ENCODE results near the gene NUP153.
"Not testable (repeated sequence)": the region's sequence is repeated elsewhere in the genome, so short reads cannot be mapped to it uniquely, and the experiment has no call there.

NUP153 gene

DNA sequence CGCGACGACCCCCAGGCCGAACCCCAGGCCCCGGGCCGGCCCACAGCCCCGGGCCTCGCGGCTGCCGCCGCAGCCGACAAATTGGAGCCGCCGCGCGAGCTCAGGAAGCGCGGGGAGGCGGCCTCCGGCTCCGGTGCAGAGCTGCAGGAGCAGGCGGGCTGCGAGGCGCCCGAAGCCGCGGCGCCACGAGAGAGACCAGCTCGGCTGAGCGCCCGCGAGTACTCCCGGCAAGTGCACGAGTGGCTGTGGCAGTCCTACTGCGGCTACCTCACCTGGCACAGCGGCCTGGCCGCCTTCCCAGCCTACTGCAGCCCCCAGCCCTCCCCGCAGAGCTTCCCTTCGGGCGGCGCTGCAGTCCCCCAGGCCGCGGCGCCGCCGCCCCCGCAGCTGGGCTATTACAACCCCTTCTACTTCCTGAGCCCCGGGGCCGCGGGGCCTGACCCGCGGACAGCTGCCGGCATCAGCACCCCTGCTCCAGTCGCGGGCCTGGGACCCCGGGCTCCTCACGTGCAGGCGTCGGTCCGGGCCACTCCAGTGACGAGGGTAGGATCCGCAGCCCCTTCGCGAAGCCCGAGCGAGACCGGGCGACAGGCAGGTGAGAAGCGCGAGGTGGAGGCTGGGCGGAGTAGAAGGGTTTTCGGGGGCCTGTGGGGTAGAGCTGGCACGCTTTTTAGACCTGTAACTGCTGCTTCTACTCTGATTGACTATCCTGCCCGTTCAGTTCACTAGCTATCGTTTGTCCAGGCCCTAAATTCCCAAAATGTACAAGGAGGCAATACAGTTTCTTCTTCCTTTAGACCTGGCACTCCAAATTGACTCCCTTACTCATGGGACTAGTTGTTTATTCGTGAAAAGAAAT is 106.0 kb downstream of the NUP153 start:
- DNase-seq: peak; percentile 14

DNA sequence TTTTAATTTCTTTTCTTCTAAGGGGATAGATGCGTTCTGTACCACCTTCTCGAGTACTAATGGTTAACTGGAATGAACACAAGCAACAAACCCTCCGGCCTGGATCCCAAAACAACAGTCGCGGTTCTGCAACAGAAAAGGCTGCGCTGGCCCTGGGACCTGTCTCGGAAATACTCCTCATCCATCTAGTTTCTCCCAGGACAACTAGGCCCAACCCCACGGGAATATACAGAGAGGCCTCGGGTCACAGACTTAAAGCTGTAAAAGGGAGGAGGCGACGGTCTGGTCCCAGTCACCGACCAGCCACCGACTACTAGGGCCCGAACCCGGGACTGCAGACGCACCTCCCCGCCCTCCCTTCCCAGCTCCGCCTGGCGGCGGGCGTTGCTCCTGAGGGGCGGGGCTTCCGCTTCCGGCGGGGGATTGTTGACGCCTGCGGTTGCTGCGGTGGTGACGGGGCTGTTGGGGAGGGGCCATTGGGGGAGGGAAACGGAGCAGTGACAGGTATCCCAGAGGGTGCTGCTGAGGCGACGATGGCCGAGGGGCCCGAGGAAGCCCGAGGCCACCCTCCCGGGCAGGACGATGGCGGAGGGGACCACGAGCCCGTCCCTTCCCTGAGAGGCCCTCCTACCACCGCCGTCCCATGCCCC is 106.7 kb downstream of the NUP153 start, which contains the start of gene FAM8A1:
FAM8A1 (plus strand) TSS at position 426 of the 650 bp plus-strand sequence; CDS start at position 534, 108 bp downstream.
- DNase-seq: peak; percentile 73

DNA sequence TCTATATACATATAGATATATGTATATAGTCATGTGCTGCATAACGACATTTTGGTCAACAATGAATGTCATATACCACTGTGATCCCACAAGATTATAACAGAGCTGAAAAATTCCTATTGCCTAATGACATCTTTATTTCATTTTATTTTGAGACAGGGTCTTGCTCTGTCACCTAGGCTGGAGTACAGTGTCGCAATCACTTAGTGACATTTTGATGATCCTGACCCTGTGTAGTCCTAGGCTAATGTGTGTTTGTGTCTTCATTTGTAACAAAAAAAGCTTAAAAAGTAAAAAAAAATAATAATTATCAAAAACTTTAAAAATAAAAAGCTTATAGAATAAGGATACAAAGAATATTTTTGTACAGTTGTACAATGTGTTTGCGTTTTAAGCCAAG is 110.6 kb downstream of the NUP153 start:
- no peak for DNase-seq

DNA sequence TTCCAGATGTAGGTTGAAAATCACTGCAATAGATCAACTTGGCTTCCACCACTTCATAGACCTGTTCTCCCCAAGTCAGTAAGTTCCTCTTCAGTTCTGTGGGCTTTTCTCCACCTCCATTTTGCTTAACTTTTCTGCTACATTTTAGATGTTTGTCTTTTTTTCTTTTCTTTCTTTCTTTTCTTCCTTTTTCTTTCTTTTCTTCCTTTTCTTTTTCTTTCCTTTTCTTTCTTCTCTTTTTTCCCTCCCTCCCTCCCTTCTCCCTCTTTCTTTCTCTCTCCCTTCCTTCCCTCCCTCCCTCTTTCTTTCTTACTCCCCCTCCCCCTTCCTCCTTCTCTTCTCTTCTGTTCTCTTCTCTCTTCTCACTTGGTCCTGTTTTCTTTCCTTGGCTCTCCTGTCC is 113.5 kb downstream of the NUP153 start:
- no peak for DNase-seq

DNA sequence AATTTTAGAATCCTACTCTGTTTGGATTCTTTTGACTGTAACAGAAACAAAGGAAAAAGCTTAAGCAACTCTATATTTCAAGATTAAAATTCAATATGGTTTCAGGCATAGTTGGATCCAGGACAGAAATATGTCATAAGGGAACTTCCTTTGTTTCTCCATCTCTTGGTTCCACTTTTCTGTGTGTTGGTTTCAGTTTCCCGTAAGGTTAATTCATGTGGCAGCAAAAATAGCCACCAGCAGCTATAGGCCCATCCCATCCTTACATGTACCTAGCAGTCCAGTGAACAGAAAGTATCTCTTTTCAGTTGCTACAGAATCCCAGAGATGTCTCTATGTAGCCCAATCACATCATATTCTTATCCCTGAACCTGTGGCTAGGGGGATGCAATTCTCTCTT is 115.4 kb downstream of the NUP153 start:
- no peak for DNase-seq

DNA sequence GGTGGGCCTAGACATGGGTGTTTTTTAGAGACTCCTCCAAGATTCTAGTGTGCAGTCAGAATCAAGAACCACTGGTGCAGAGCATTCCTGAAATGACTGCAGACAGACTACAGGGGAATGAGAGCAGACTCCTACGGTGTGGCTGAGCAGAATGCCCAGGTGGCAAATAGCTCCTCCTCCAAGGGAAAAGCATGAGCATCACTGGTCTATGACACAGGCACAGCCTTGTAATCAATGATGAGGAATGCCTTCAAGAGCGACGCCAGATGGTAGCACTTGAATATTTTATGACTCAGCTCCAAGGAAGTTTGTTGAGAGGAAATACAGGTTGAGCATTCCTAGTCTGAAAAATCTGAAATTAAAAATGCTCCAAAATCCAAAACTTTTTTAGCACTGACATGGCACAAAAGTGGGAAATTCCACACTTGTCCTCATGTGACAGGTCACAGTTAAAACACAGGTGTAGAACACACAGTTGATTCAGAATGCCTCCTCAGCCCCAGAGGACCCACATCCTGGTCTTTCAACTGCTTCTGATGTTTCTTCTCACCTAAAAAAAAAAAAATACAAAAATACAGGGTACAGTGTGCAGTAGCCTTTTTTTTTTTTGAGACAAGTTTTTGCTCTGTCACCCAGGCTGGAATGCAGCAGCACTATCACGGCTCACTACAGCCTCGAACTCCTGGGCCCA is 117.2 kb downstream of the NUP153 start:
- DNase-seq: peak; percentile 56

DNA sequence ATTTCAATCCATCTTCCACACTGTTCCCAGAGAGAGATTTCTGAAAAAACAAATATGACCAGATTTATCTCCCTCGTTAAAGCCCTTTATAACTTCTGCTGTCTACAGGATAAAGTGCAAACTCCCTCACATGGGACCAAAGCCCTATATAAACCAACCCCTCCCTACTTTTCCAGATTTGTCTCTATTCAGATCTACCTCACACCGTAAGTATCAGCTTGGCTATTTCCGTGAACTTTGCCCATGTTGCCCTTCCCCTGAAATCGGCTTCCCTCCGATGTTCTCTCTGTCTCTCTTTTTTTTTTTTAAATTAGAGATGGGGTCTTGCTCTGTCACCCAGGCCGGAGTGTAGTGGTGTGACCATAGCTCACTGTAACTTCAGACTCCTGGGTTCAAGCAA is 118.7 kb downstream of the NUP153 start:
- no peak for DNase-seq

DNA sequence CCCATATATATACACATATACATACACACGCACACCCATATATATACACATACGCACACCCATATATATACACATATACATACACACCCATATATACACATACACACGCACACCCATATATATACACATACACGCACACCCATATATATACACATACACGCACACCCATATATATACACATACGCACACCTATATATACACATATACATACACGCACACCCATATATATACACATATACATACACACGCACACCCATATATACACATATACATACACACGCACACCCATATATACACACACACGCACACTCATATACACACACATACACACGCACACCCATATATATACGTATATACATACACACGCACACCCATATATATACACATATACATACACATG is 120.1 kb downstream of the NUP153 start:
- not testable (repeated sequence) for DNase-seq

DNA sequence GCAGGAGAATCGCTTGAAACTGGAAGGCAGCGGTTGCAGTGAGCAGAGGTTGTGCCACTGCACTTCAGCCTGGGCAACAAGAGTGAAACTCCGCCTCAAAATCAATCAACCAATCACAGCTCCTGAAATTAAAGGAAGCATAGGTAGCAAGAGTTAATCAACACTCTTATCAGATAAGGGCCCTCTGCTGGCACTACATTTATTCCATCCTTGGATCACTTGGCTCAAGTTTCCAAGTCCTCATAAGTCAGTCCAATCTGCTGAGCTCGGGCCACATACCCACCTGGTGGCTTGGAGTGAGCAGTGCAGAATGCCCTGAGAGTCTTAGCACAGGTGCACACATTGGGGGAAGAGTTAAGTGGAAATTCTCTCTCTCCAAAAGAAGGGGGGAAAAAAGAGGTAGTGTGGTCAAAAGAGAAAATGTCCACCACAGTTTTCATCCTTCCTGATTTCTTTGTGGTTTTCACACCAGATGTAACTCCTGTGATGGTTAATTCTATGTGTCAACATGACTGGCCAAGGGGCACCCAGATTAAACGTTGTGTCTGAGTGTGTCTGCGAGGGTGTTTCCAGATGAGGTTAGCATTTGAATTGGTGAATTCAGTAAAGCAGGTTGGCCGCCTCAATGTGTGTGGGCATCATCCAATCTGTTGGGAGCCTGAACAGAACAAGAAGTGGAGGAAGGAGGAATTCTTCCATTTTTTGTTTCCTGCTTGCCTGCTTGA is 120.8 kb downstream of the NUP153 start:
- no peak for DNase-seq

DNA sequence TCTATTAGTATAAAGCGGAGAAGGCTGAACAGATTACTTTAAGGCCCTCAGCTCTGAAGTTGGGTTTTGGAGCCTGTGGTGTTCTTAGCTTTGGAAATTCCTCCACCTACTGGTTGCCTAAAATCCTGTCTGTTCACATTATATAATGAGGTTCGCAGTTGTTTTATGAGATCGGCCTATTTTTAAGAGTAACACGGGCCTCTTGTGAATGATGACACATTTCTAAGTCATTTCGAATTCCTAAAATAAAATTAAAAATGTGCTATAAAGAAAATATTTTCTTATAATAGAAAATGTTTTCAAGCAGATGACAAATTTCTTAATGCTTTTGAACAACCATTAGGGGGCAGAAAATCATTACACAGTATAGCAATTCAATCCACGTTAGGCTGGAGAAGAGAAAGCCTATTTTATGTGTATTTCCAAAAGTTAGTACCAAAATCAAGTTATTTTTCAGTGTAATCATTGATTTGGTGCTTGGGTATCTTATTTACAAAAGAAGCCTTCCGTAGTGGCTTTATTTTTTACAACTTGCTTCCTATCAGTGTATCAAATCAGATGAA is 122.4 kb downstream of the NUP153 start:
- peak; percentile 60 for DNase-seq

DNA sequence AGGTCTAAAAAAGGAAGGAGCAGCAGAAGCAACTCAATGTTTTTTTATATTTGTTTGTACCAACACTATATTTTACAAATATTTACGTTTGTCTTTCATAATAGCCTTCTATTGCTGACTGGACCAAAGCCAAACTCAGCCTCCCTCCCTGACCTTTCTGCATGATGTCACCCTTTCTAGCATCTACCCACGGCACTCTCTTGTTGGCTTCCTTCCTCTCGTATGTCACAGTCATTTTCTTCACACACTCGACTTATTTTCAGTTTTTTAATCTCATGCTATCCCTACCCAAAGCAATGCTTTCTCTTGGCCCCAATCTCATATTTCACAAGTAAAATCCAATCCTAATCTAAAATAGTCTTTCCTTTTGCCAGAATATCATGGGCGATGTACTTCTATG is 122.9 kb downstream of the NUP153 start:
- DNase-seq: no peak

DNA sequence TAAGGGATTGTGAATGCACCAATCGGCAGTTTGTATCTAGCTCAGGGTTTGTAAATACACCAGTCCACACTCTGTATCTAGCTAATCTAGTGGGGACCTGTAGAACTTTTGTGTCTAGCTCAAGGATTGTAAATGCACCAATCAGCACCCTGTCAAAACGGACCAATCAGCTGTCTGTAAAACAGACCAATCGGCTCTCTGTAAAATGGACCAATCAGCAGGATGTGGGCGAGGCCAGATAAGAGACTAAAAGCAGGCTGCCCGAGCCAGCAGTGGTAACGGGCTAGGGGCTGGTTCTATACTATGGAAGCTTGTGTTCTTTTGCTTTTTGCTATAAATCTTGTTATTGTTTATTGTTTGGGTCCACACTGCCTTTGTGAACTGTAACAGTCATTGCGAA is 125.4 kb downstream of the NUP153 start:
- DNase-seq: not testable (repeated sequence)

DNA sequence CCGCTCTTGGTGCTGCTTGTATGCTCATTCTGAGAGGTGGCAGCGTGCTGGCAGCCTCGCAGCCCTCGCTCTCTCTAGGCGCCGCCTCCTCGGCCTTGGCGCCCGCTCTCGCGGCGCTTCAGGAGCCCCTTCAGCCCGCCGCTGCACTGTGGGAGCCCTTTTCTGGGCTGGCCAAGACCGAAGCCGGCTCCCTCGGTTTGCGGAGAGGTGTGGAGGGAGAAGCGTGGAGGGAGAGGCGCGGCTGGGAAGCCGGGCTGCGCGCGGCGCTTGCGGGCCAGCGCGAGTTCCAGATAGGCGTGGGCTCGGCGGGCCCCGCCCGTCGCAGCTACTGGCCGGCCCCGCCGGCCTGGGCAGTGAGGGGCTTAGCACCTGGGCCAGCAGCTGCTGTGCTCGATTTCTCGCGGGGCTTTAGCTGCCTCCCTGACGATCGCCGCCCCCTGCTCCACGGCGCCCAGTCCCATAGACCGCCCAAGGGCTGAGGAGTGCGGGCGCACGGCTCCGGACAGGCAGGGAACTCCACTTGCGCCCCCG is 126.1 kb downstream of the NUP153 start:
- no peak for DNase-seq

DNA sequence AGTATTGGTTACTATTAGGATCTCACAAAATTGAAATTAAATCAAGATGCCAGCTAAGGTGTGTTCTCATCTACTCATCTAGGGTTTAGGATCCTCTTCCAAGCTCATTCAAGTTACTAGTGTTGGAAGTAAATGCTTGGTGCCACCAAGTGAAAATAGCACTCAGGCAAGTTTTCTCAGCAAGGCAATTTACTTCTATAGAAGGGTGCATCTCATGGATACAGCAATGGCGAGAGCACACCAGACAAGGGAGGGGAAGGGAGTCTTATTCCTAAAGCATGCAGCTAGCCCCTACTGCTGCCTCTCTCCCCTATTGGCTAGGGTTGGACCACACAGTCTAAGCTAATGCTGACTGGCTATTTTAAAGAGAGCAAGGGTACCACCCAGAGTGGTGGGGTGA is 129.7 kb downstream of the NUP153 start:
- no peak for DNase-seq

DNA sequence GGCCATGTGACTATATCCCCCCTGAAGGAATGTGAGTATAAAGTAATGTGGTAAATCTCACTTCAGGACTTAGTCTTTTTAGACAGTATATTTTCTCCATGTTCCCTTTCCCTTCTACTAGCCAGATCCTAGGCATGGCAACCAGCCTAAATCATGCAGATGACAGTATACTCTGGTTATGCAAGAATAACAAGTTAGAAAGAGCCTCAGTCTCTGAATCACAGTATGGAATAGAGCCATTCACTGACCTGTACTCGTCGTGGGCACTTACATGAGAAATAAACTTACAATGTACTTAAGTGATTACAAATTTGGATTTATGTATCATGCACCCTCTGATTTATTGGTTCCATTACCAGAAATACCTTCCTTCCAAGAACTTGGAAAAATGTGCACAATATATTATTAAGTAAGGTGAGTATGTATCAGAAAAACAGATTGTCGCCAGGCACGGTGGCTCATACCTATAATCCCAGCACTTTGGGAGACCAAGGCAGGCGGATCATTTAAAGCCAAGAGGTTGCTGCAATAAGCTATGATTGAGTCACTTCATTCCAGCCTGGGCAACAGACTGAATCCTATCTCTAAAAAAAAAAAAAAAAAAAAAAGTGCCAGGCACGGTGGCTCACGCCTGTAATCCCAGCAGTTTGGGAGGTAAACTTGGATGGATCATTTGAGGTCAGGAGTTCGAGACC is 131.7 kb downstream of the NUP153 start:
- no peak for DNase-seq

DNA sequence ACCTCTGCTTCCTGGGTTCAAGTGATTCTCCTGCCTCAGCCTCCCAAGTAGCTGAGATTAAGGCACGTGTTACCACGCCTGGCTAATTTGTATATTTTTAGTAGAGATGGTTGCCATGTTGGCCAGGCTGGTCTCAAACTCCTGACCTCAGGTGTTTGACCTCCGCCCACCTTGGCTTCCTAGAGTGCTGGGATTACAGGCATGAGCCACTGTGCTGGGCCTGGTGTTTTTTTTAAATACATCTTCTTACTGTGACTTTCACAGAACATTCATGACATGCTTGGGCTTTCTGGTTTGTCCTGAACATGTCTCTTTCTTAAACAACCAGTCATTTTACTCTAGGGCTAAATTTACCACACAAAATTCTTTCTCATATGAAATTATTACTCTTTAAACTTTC is 141.3 kb downstream of the NUP153 start:
- no peak for DNase-seq

Measured in DMS79 treated with DMSO at 0.1 percent for 48 hours (cell line).